HEK293 (cell line): ENCODE measurements around the gene MAPK8IP3.

Experiments
- EGR2 ChIP-seq: fragments of 450-650 bp; formaldehyde crosslinking; IDR thresholded peaks from 2 replicates; pipeline ENCODE4 v1.5.1; 2016; ENCODE audit warnings: low read depth, missing biosample characterization, missing genetic modification characterization
- HOXC10 ChIP-seq: sonication (generic); formaldehyde crosslinking; IDR thresholded peaks from 2 replicates; pipeline ENCODE4 v1.8.1; 2023; ENCODE audit warnings: mild to moderate bottlenecking, missing genetic modification reagents
- KLF16 ChIP-seq: fragments of 450-650 bp; formaldehyde crosslinking; IDR thresholded peaks from 2 replicates; pipeline ENCODE4 v1.5.1; 2017; ENCODE audit warnings: missing biosample characterization, missing genetic modification characterization
- OSR2 ChIP-seq: fragments of 450-650 bp; formaldehyde crosslinking; IDR thresholded peaks from 2 replicates; pipeline ENCODE4 v1.5.1; 2016; ENCODE audit warnings: missing biosample characterization, missing genetic modification characterization
- REPIN1 ChIP-seq: fragments of 450-650 bp; formaldehyde crosslinking; IDR thresholded peaks from 2 replicates; pipeline ENCODE4 v1.5.1; 2017; ENCODE audit warnings: missing biosample characterization, missing genetic modification characterization, low read depth
- SETDB1 ChIP-seq: IDR thresholded peaks from one replicate; pipeline ENCODE4 v1.6.1; 2017; ENCODE audit warnings: mild to moderate bottlenecking, low read length, moderate library complexity, mixed read lengths; ENCODE audit not compliant: insufficient read length
- SP7 ChIP-seq: fragments of 450-650 bp; formaldehyde crosslinking; IDR thresholded peaks from 2 replicates; pipeline ENCODE4 v1.5.1; 2016; ENCODE audit warnings: missing biosample characterization, missing genetic modification characterization
- ZBTB21 ChIP-seq: fragments of 450-650 bp; formaldehyde crosslinking; IDR thresholded peaks from 2 replicates; pipeline ENCODE4 v1.5.1; 2017; ENCODE audit warnings: missing biosample characterization, missing genetic modification characterization
- ZBTB48 ChIP-seq: fragments of 450-650 bp; formaldehyde crosslinking; IDR thresholded peaks from 2 replicates; pipeline ENCODE4 v1.5.1; 2016; ENCODE audit warnings: missing biosample characterization, missing genetic modification characterization
- ZBTB7A ChIP-seq: fragments of 450-650 bp; formaldehyde crosslinking; IDR thresholded peaks from 2 replicates; pipeline ENCODE4 v1.5.1; 2016; ENCODE audit warnings: low read depth, missing biosample characterization, missing genetic modification characterization
- ZFP37 ChIP-seq: fragments of 450-650 bp; formaldehyde crosslinking; IDR thresholded peaks from 2 replicates; pipeline ENCODE4 v1.5.1; 2016; ENCODE audit warnings: missing biosample characterization, missing genetic modification characterization
- ZFP41 ChIP-seq: fragments of 450-650 bp; formaldehyde crosslinking; IDR thresholded peaks from 2 replicates; pipeline ENCODE4 v1.5.1; 2016; ENCODE audit warnings: missing biosample characterization, missing genetic modification characterization, borderline replicate concordance
- ZIC2 ChIP-seq: fragments of 450-650 bp; formaldehyde crosslinking; IDR thresholded peaks from 2 replicates; pipeline ENCODE4 v1.5.1; 2016; ENCODE audit warnings: missing biosample characterization, missing genetic modification characterization
- ZNF157 ChIP-seq: fragments of 450-650 bp; formaldehyde crosslinking; IDR thresholded peaks from 2 replicates; pipeline ENCODE4 v1.5.1; 2016; ENCODE audit warnings: missing biosample characterization, missing genetic modification characterization
- ZNF202 ChIP-seq: fragments of 450-650 bp; formaldehyde crosslinking; IDR thresholded peaks from 2 replicates; pipeline ENCODE4 v1.5.1; 2016; ENCODE audit warnings: missing biosample characterization, missing genetic modification characterization, borderline replicate concordance
- ZNF24 ChIP-seq: fragments of 450-650 bp; formaldehyde crosslinking; IDR thresholded peaks from 2 replicates; pipeline ENCODE4 v1.5.1; 2016; ENCODE audit warnings: missing biosample characterization, missing genetic modification characterization
- ZNF302 ChIP-seq: fragments of 450-650 bp; formaldehyde crosslinking; IDR thresholded peaks from 2 replicates; pipeline ENCODE4 v1.5.1; 2016; ENCODE audit warnings: missing biosample characterization, missing genetic modification characterization, low read depth
- ZNF311 ChIP-seq: fragments of 450-650 bp; formaldehyde crosslinking; IDR thresholded peaks from 2 replicates; pipeline ENCODE4 v1.5.1; 2017; ENCODE audit warnings: missing biosample characterization, missing genetic modification characterization, borderline replicate concordance
- ZNF354C ChIP-seq: fragments of 450-650 bp; formaldehyde crosslinking; IDR thresholded peaks from 2 replicates; pipeline ENCODE4 v1.5.1; 2016; ENCODE audit warnings: missing biosample characterization, missing genetic modification characterization, low read depth, borderline replicate concordance
- ZNF404 ChIP-seq: fragments of 450-650 bp; formaldehyde crosslinking; IDR thresholded peaks from 2 replicates; pipeline ENCODE4 v1.5.1; 2017; ENCODE audit warnings: missing biosample characterization, missing genetic modification characterization
- ZNF423 ChIP-seq: fragments of 450-650 bp; formaldehyde crosslinking; IDR thresholded peaks from 2 replicates; pipeline ENCODE4 v1.5.1; 2016; ENCODE audit warnings: missing biosample characterization, missing genetic modification characterization
- ZNF521 ChIP-seq: fragments of 450-650 bp; formaldehyde crosslinking; IDR thresholded peaks from 2 replicates; pipeline ENCODE4 v1.5.1; 2017; ENCODE audit warnings: missing biosample characterization, mild to moderate bottlenecking, missing genetic modification characterization
- ZNF560 ChIP-seq: fragments of 450-650 bp; formaldehyde crosslinking; IDR thresholded peaks from 2 replicates; pipeline ENCODE4 v1.5.1; 2017; ENCODE audit warnings: missing biosample characterization, missing genetic modification characterization, borderline replicate concordance
- ZNF561 ChIP-seq: fragments of 450-650 bp; IDR thresholded peaks from 2 replicates; pipeline ENCODE4 v1.5.1; 2018; ENCODE audit warnings: missing biosample characterization, missing genetic modification characterization, borderline replicate concordance
- ZNF600 ChIP-seq: fragments of 450-650 bp; formaldehyde crosslinking; IDR thresholded peaks from 2 replicates; pipeline ENCODE4 v1.5.1; 2016; ENCODE audit warnings: missing biosample characterization, missing genetic modification characterization
- ZNF623 ChIP-seq: fragments of 450-650 bp; formaldehyde crosslinking; IDR thresholded peaks from 2 replicates; pipeline ENCODE4 v1.5.1; 2016; ENCODE audit warnings: missing biosample characterization, missing genetic modification characterization
- ZNF624 ChIP-seq: fragments of 450-650 bp; formaldehyde crosslinking; IDR thresholded peaks from 2 replicates; pipeline ENCODE4 v1.5.1; 2017; ENCODE audit warnings: missing biosample characterization, missing genetic modification characterization
- ZNF626 ChIP-seq: fragments of 450-650 bp; sonication (Bioruptor Pico); formaldehyde crosslinking; IDR thresholded peaks from 2 replicates; pipeline ENCODE4 v1.5.1; 2018; ENCODE audit warnings: missing biosample characterization, missing genetic modification characterization, inconsistent platforms
- ZNF658 ChIP-seq: fragments of 450-650 bp; formaldehyde crosslinking; IDR thresholded peaks from 2 replicates; pipeline ENCODE4; 2016; ENCODE audit warnings: missing biosample characterization, missing genetic modification characterization
- ZNF677 ChIP-seq: fragments of 450-650 bp; IDR thresholded peaks from 2 replicates; pipeline ENCODE4 v1.5.0; 2018; ENCODE audit warnings: missing biosample characterization, mild to moderate bottlenecking, missing genetic modification characterization, moderate library complexity
- ZNF785 ChIP-seq: fragments of 450-650 bp; formaldehyde crosslinking; IDR thresholded peaks from 2 replicates; pipeline ENCODE4 v1.5.1; 2016; ENCODE audit warnings: missing biosample characterization, missing genetic modification characterization
- TF ChIP-seq, protein P1 (sequence below): fragments of 450-650 bp; formaldehyde crosslinking; IDR thresholded peaks from 2 replicates; pipeline ENCODE4; 2016; ENCODE audit warnings: missing biosample characterization, missing genetic modification characterization
- TF ChIP-seq, protein P2 (sequence below): fragments of 450-650 bp; formaldehyde crosslinking; IDR thresholded peaks from 2 replicates; pipeline ENCODE4 v1.5.1; 2016; ENCODE audit warnings: missing biosample characterization, missing genetic modification characterization, borderline replicate concordance
- TF ChIP-seq, protein P3 (sequence below): fragments of 450-650 bp; formaldehyde crosslinking; IDR thresholded peaks from 2 replicates; pipeline ENCODE4 v1.5.1; 2017; ENCODE audit warnings: missing biosample characterization, missing genetic modification characterization
- TF ChIP-seq, protein P4 (sequence below): fragments of 450-650 bp; formaldehyde crosslinking; IDR thresholded peaks from 2 replicates; pipeline ENCODE4 v1.5.1; 2016; ENCODE audit warnings: missing biosample characterization, missing genetic modification characterization

Gene MAPK8IP3

DNA sequence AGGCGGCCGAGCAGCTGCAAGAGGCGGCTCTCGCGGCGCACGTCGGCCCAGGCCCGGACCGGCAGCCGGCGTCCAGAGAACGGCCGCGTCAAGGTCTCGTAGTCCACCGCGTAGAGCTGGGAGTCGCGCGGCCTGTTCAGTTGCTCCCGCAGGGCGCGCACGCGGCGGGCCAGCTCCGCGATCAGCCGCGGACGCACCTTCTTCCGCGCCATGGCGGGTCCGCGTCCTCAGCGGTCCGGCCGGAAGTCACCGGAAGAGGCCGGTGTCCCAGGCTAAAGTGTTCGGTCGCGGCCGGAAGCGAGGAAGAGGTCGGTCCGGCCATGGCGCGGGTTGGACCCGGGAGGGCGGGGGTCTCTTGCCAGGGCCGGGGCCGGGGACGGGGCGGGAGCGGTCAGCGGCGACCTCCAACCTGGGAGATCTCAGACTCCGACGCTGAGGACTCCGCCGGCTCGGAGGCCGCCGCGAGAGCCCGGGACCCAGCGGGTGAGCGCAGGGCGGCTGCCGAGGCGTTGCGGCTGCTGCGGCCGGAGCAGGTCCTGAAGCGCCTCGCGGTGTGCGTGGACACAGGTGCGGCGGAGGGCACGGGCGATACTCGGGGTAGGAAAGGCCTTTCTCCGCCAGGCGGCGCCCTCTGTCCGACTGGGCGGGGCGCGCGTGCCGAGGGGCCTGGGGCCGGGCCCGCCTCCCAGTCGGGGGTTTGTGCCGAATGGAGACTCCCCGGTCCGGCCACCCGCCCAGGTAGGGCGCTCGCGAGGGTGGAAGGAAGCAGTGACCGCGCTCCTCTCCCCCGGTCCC, 67.1 kb downstream of the MAPK8IP3 start, which contains the start of gene MRPS34 (continued):
- peak; percentile 83 for TF ChIP-seq ZNF561 (tag by site-specific recombination)
- no peak for TF ChIP-seq ZNF202
- peak; percentile 82 for TF ChIP-seq ZBTB7A (tag by site-specific recombination)
- no peak for TF ChIP-seq SETDB1
- TF ChIP-seq KLF16 (tag by site-specific recombination), result peak; percentile 62
- peak; percentile 39; the same call in 1 of the 2 replicates for TF ChIP-seq ZBTB48 (tag by site-specific recombination)
- peak; percentile 44; the same call in 1 of the 2 replicates for TF ChIP-seq HOXC10 (CRISPR knock-in tag)
- TF ChIP-seq ZNF24 (tag by site-specific recombination), result peak; percentile 59; the same call in 1 of the 2 replicates
- TF ChIP-seq ZNF677 (tag by site-specific recombination), result no peak
- TF ChIP-seq EGR2 (tag by site-specific recombination), result no peak
- TF ChIP-seq OSR2 (tag by site-specific recombination), result peak; percentile 30; the same call in 1 of the 2 replicates
- TF ChIP-seq, protein P1, sequence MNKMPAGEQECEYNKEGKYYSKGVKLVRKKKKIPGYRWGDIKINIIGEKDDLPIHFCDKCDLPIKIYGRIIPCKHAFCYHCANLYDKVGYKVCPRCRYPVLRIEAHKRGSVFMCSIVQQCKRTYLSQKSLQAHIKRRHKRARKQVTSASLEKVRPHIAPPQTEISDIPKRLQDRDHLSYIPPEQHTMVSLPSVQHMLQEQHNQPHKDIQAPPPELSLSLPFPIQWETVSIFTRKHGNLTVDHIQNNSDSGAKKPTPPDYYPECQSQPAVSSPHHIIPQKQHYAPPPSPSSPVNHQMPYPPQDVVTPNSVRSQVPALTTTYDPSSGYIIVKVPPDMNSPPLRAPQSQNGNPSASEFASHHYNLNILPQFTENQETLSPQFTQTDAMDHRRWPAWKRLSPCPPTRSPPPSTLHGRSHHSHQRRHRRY (tag by site-specific recombination), result no peak
- TF ChIP-seq ZIC2 (tag by site-specific recombination), result peak; percentile 68
- TF ChIP-seq ZNF600, result peak; percentile 54
- TF ChIP-seq, protein P2, sequence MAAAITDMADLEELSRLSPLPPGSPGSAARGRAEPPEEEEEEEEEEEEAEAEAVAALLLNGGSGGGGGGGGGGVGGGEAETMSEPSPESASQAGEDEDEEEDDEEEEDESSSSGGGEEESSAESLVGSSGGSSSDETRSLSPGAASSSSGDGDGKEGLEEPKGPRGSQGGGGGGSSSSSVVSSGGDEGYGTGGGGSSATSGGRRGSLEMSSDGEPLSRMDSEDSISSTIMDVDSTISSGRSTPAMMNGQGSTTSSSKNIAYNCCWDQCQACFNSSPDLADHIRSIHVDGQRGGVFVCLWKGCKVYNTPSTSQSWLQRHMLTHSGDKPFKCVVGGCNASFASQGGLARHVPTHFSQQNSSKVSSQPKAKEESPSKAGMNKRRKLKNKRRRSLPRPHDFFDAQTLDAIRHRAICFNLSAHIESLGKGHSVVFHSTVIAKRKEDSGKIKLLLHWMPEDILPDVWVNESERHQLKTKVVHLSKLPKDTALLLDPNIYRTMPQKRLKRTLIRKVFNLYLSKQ, result 0 out of 2 replicates have a peak, but pooled peaks have one; percentile 16
- no peak for TF ChIP-seq ZNF658 (tag by site-specific recombination)
- no peak for TF ChIP-seq ZNF624 (tag by site-specific recombination)
- peak; percentile 85 for TF ChIP-seq ZFP37 (tag by site-specific recombination)
- TF ChIP-seq ZNF404 (tag by site-specific recombination), result no peak
- no peak for TF ChIP-seq ZNF560 (tag by site-specific recombination)
- no peak for TF ChIP-seq ZNF521
- TF ChIP-seq ZNF626 (tag by site-specific recombination), result no peak
- TF ChIP-seq ZNF623, result no peak; the same call in 1 of the 2 replicates
- TF ChIP-seq, protein P3, sequence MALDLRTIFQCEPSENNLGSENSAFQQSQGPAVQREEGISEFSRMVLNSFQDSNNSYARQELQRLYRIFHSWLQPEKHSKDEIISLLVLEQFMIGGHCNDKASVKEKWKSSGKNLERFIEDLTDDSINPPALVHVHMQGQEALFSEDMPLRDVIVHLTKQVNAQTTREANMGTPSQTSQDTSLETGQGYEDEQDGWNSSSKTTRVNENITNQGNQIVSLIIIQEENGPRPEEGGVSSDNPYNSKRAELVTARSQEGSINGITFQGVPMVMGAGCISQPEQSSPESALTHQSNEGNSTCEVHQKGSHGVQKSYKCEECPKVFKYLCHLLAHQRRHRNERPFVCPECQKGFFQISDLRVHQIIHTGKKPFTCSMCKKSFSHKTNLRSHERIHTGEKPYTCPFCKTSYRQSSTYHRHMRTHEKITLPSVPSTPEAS (tag by site-specific recombination), result no peak
- no peak for TF ChIP-seq ZNF354C (tag by site-specific recombination)
- TF ChIP-seq ZNF785, result no peak
- 0 out of 2 replicates have a peak, but pooled peaks have one; percentile 8 for TF ChIP-seq ZNF311 (tag by site-specific recombination)
- TF ChIP-seq SP7 (tag by site-specific recombination), result peak; percentile 80
- TF ChIP-seq REPIN1 (tag by site-specific recombination), result peak; percentile 25; the same call in 1 of the 2 replicates
- no peak for TF ChIP-seq ZBTB21 (tag by site-specific recombination)
- no peak for TF ChIP-seq ZNF302 (tag by site-specific recombination)
- no peak for TF ChIP-seq ZNF157 (tag by site-specific recombination)
- peak; percentile 80 for TF ChIP-seq ZNF423 (tag by site-specific recombination)
- TF ChIP-seq ZFP41 (tag by site-specific recombination), result no peak
- TF ChIP-seq, protein P4, sequence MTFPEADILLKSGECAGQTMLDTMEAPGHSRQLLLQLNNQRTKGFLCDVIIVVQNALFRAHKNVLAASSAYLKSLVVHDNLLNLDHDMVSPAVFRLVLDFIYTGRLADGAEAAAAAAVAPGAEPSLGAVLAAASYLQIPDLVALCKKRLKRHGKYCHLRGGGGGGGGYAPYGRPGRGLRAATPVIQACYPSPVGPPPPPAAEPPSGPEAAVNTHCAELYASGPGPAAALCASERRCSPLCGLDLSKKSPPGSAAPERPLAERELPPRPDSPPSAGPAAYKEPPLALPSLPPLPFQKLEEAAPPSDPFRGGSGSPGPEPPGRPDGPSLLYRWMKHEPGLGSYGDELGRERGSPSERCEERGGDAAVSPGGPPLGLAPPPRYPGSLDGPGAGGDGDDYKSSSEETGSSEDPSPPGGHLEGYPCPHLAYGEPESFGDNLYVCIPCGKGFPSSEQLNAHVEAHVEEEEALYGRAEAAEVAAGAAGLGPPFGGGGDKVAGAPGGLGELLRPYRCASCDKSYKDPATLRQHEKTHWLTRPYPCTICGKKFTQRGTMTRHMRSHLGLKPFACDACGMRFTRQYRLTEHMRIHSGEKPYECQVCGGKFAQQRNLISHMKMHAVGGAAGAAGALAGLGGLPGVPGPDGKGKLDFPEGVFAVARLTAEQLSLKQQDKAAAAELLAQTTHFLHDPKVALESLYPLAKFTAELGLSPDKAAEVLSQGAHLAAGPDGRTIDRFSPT (tag by site-specific recombination), result no peak; the same call in 1 of the 2 replicates
